CD4-positive, alpha-beta memory T cell (primary cell): ENCODE measurements around the gene ZNHIT6. TPM values are rescaled to one million over a fixed set of nuclear protein-coding genes. Genes with fewer than 3 reads are reported as not detected.

Source experiments
- CTCF ChIA-PET: fragments of 350-600 bp; sonication (Branson Sonifier 250); formaldehyde crosslinking; loops from one replicate; lab custom pipeline; 2021; ENCODE audit warnings: inconsistent platforms; ENCODE audit not compliant: partially characterized antibody; lab: Charles Lee
- POLR2A ChIA-PET: fragments of 350-600 bp; sonication (Branson Sonifier 250); formaldehyde crosslinking; loops from one replicate; lab custom pipeline; 2021; ENCODE audit not compliant: partially characterized antibody; lab: Charles Lee
- DNase-seq, 5 donors: peaks; one replicate each; pipeline versions ENCODE4 v3.0.0 to v3.0.0-alpha.2; 2020 to 2022; ENCODE audit warnings: mixed read lengths in 1 of 5
- H3K27ac ChIP-seq: one replicate; pipeline ENCODE4 v1.7.0; 2013; ENCODE audit warnings: low read depth, low read length
- H3K27me3 ChIP-seq: 2 replicates; pipeline ENCODE4 v1.7.0; 2013; ENCODE audit warnings: mild to moderate bottlenecking, low read length, moderate library complexity; ENCODE audit not compliant: insufficient read depth
- H3K36me3 ChIP-seq: 2 replicates; pipeline ENCODE4 v1.7.0; 2013; ENCODE audit warnings: mild to moderate bottlenecking, low read length, moderate library complexity; ENCODE audit not compliant: insufficient read depth
- H3K4me1 ChIP-seq: 2 replicates; pipeline ENCODE4 v1.7.0; 2013; ENCODE audit warnings: mild to moderate bottlenecking, low read length, moderate library complexity; ENCODE audit not compliant: insufficient read depth
- H3K4me3 ChIP-seq, 2 donors: one replicate each; pipeline ENCODE4 v1.7.0; 2013; ENCODE audit warnings: low read length in 2 of 2, mild to moderate bottlenecking in 1 of 2
- H3K9me3 ChIP-seq, 2 donors: one replicate each; pipeline ENCODE4 v1.7.0; 2013; ENCODE audit warnings: low read length in 2 of 2, control low read depth in 1 of 2; ENCODE audit not compliant: control insufficient read depth in 1 of 2
- H3K27ac Mint-ChIP-seq, 7 donors: one replicate each; pipeline ENCODE4 v1.8.0; 2020 to 2021; ENCODE audit warnings: mixed read lengths in 7 of 7, mild to moderate bottlenecking in 6 of 7, inconsistent platforms in 3 of 7, moderate library complexity in 3 of 7
- H3K27me3 Mint-ChIP-seq, 2 donors: one replicate each; pipeline ENCODE4 v1.8.0; 2020 to 2021; ENCODE audit warnings: mixed read lengths in 2 of 2
- H3K36me3 Mint-ChIP-seq, 2 donors: one replicate each; pipeline ENCODE4 v1.8.0; 2020 to 2021; ENCODE audit warnings: mixed read lengths in 2 of 2, inconsistent platforms in 1 of 2, mild to moderate bottlenecking in 1 of 2
- H3K4me1 Mint-ChIP-seq, 4 donors: one replicate each; pipeline ENCODE4 v1.8.0; 2020 to 2021; ENCODE audit warnings: mixed read lengths in 4 of 4, mild to moderate bottlenecking in 1 of 4
- H3K4me3 Mint-ChIP-seq, 8 donors: one replicate each; pipeline ENCODE4 v1.8.0; 2020 to 2021; ENCODE audit warnings: mixed read lengths in 8 of 8, mild to moderate bottlenecking in 7 of 8, moderate library complexity in 6 of 8, inconsistent platforms in 3 of 8
- H3K9me3 Mint-ChIP-seq, 8 donors: one replicate each; pipeline ENCODE4 v1.8.0; 2020 to 2021; ENCODE audit warnings: mixed read lengths in 8 of 8, mild to moderate bottlenecking in 5 of 8, inconsistent platforms in 3 of 8, moderate library complexity in 1 of 8
- intact Hi-C: fragments of 100-400 bp; cut with micrococcal nuclease; formaldehyde crosslinking; loops from one replicate; pipeline ENCODE4 v1.15.1; 2023
- polyA plus RNA-seq, 2 donors: library from polyadenylated mRNA; unstranded; fragments of 300-500 nt; fragmentation: Illumina TruSeq; gene quantifications; one replicate each; pipeline ENCODE4 v1.2.3, GENCODE V29; 2021
- total RNA-seq, 2 experiments: library from RNA; stranded (reverse); gene quantifications; one replicate each; pipeline ENCODE4 v1.2.3, GENCODE V29; 2021

The ZNHIT6 gene
- total and polyA plus RNA-seq, 4 experiments from 2014 or later: 13.4 to 19.5 (median 18.6) TPM

- H3K36me3 ChIP-seq: peaks cover 25% of the 10 kb centered on the region
- POLR2A ChIA-PET: interaction anchor here (0.7 kb wide), 1 partner anchor 11 kb away, joined by 3 read pairs; the partner anchor contains the start of gene ZNHIT6
Observed at GRCh38 chr1:85697895-85698294, 10.3 kb downstream of the ZNHIT6 start.

DNA sequence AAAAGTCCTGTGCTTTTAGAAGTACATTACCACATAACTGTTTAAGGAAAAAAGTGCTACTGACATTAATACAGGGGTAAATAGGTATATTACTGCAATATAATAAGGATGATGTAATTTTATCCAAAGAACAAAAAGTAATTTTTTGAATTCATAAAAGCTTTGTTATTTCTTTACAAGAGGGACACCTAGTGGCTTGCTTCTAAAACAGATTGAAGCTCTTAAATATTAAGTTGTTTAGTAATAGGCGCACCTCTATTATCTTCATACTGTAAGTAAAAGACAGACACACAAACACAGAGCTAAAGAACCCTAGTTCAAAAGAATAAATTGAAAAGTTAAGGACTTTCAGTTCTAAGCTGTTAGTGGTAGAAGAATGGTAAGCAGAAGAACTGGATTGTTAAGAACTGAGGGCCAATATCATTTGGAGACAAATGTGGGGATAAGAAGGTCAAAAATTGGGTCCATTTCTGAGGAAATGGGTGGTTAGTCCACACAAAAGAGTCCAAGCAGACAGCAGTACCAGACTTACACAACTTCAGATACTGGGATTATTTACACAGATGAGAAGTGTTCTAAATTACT, 15.4 kb downstream of the ZNHIT6 start:
- Mint-ChIP-seq H3K4me3 (no peak overlapping the region), H3K27ac (peak overlapping the region in 1 of 7 donors; percentile 31), H3K27me3 (no peaks in the 10 kb centered on the region), H3K9me3 (no peaks in the 10 kb centered on the region), H3K4me1 (peaks cover 11 to 32% (median 15%) of the 10 kb centered on the region in 4 donors), H3K36me3 (peaks cover 55 to 57% of the 10 kb centered on the region in 2 donors)
- no peaks in the 10 kb centered on the region for H3K27me3 ChIP-seq
- no peak overlapping the region for H3K27ac ChIP-seq
- no peaks in the 10 kb centered on the region for H3K36me3 ChIP-seq
- intact Hi-C loops: loop anchor here (5.0 kb wide), 1 partner anchor 386 kb away; no protein-coding TSS in a partner anchor
- DNase-seq: no peak
- CTCF ChIA-PET: interaction anchor here (0.6 to 1.5 kb wide), 5 partner anchors 13 to 433 kb away, joined by 3 to 8 read pairs (median 3); partner anchors contain the start of gene ZNHIT6
- POLR2A ChIA-PET: interaction anchor here (2.1 kb wide), 1 partner anchor 16 kb away, joined by 8 read pairs; the partner anchor contains the start of gene ZNHIT6
- no peaks in the 10 kb centered on the region for H3K9me3 ChIP-seq
- H3K4me3 ChIP-seq: no peak overlapping the region
- H3K4me1 ChIP-seq: no peaks in the 10 kb centered on the region

More at GRCh38 chr1:85697895-85698294, 10.3 kb downstream of the ZNHIT6 start:
- Mint-ChIP-seq H3K36me3 (peaks cover 55 to 64% of the 10 kb centered on the region in 2 donors), H3K4me3 (no peak overlapping the region), H3K9me3 (no peaks in the 10 kb centered on the region), H3K27ac (peak overlapping the region in 1 of 7 donors; percentile 37), H3K27me3 (no peaks in the 10 kb centered on the region), H3K4me1 (peaks cover 6 to 22% (median 16%) of the 10 kb centered on the region in 4 donors)
- Histone ChIP-seq H3K9me3 (no peaks in the 10 kb centered on the region), H3K4me1 (peaks cover 4% of the 10 kb centered on the region), H3K4me3 (no peak overlapping the region), H3K27me3 (no peaks in the 10 kb centered on the region), H3K27ac (no peak overlapping the region)
- no peak for DNase-seq
- CTCF ChIA-PET: interaction anchor here (1.2 kb wide), 1 partner anchor 11 kb away, joined by 4 read pairs; the partner anchor contains the start of gene ZNHIT6
- intact Hi-C loops: no loop called here

GRCh38 chr1:85689775-85690404, 18.3 kb downstream of the ZNHIT6 start:
- ChIA-PET POLR2A (no interaction called here), CTCF (no interaction called here)
- Mint-ChIP-seq H3K27ac (no peak overlapping the region), H3K9me3 (no peaks in the 10 kb centered on the region), H3K36me3 (peaks cover 50 to 54% of the 10 kb centered on the region in 2 donors), H3K4me1 (peaks cover 11 to 29% (median 15%) of the 10 kb centered on the region in 4 donors), H3K4me3 (no peak overlapping the region), H3K27me3 (no peaks in the 10 kb centered on the region)
- Histone ChIP-seq H3K36me3 (no peaks in the 10 kb centered on the region), H3K27me3 (no peaks in the 10 kb centered on the region), H3K9me3 (no peaks in the 10 kb centered on the region), H3K4me3 (no peak overlapping the region), H3K27ac (no peak overlapping the region), H3K4me1 (no peaks in the 10 kb centered on the region)
- DNase-seq: no peak
- intact Hi-C loops: loop anchor here (5.0 kb wide), 1 partner anchor 383 kb away; no protein-coding TSS in a partner anchor

- ChIA-PET POLR2A (interaction anchor here (0.7 kb wide), 1 partner anchor 8 kb away, joined by 5 read pairs; no protein-coding TSS in a partner anchor), CTCF (no interaction called here)
- Histone ChIP-seq H3K4me1 (no peaks in the 10 kb centered on the region), H3K27ac (no peak overlapping the region), H3K4me3 (no peak overlapping the region), H3K27me3 (no peaks in the 10 kb centered on the region), H3K9me3 (no peaks in the 10 kb centered on the region), H3K36me3 (peaks cover 4% of the 10 kb centered on the region)
- Mint-ChIP-seq H3K36me3 (peaks cover 26 to 39% of the 10 kb centered on the region in 2 donors), H3K4me1 (peaks cover 5 to 12% (median 7%) of the 10 kb centered on the region in 4 donors), H3K27ac (peak overlapping the region in 1 of 7 donors; percentile 14), H3K4me3 (no peak overlapping the region), H3K9me3 (no peaks in the 10 kb centered on the region), H3K27me3 (no peaks in the 10 kb centered on the region)
- intact Hi-C loops: no loop called here
- peak in 1 of 5 donors; percentile 22 for DNase-seq
Observed at GRCh38 chr1:85683292-85684025, 24.8 kb downstream of the ZNHIT6 start.

- peaks cover 33 to 43% of the 10 kb centered on the region in 2 donors for H3K36me3 Mint-ChIP-seq
- CTCF ChIA-PET: no interaction called here
- no peaks in the 10 kb centered on the region for H3K27me3 ChIP-seq
Observed at GRCh38 chr1:85681087-85681486, 27.1 kb downstream of the ZNHIT6 start.

GRCh38 chr1:85678193-85678592, 30.0 kb downstream of the ZNHIT6 start:
- no peak overlapping the region for H3K4me3 Mint-ChIP-seq
- no peaks in the 10 kb centered on the region for H3K4me1 ChIP-seq
- no peaks in the 10 kb centered on the region for H3K9me3 Mint-ChIP-seq
- POLR2A ChIA-PET: no interaction called here
- H3K27ac Mint-ChIP-seq: no peak overlapping the region
- no peaks in the 10 kb centered on the region for H3K9me3 ChIP-seq
- H3K27me3 ChIP-seq: no peaks in the 10 kb centered on the region
- peaks cover 13% of the 10 kb centered on the region for H3K36me3 ChIP-seq
- no peaks in the 10 kb centered on the region for H3K27me3 Mint-ChIP-seq
- H3K27ac ChIP-seq: no peak overlapping the region
- CTCF ChIA-PET: no interaction called here
- intact Hi-C loops: no loop called here
- H3K36me3 Mint-ChIP-seq: peaks cover 52 to 59% of the 10 kb centered on the region in 2 donors
- no peak for DNase-seq
- H3K4me3 ChIP-seq: no peak overlapping the region
- H3K4me1 Mint-ChIP-seq: peaks cover 0 to 4% (median 1%) of the 10 kb centered on the region in 4 donors

More at GRCh38 chr1:85681087-85681486, 27.1 kb downstream of the ZNHIT6 start:
- H3K4me3 Mint-ChIP-seq: no peak overlapping the region
- H3K27ac Mint-ChIP-seq: no peak overlapping the region
- Histone ChIP-seq H3K9me3 (no peaks in the 10 kb centered on the region), H3K27ac (no peak overlapping the region), H3K36me3 (peaks cover 4% of the 10 kb centered on the region), H3K4me3 (no peak overlapping the region), H3K4me1 (no peaks in the 10 kb centered on the region)
- H3K27me3 Mint-ChIP-seq: no peaks in the 10 kb centered on the region
- no peak for DNase-seq
- no peaks in the 10 kb centered on the region for H3K9me3 Mint-ChIP-seq
- intact Hi-C loops: no loop called here
- peaks cover 4 to 7% (median 4%) of the 10 kb centered on the region in 4 donors for H3K4me1 Mint-ChIP-seq
- POLR2A ChIA-PET: no interaction called here
